WTC11 (cell line): ENCODE measurements around the gene ZC2HC1B. TPM values are rescaled to one million over a fixed set of nuclear protein-coding genes. Genes with fewer than 3 reads are reported as not detected.

ENCODE experiments used
- ATAC-seq: fragments of 200-7000 bp; cut with Tn5 transposase; 2 replicates; pipeline ENCODE4 v1.10.0; 2021; ENCODE audit warnings: mild to moderate bottlenecking, moderate library complexity
- CTCF ChIA-PET: fragments of 300-600 bp; sonication (Branson Sonifier 250); formaldehyde crosslinking; loops from one replicate; lab custom pipeline; 2021; ENCODE audit warnings: antibody characterized with exemption; lab: Charles Lee
- POLR2A ChIA-PET: fragments of 350-600 bp; sonication (Branson Sonifier 250); formaldehyde crosslinking; loops from one replicate; lab custom pipeline; 2021; ENCODE audit warnings: antibody characterized with exemption; lab: Charles Lee
- DNase-seq: peaks from one replicate; pipeline ENCODE4 v3.0.0; 2021; ENCODE audit warnings: low spot score
- H3K27ac Mint-ChIP-seq: 2 replicates; pipeline ENCODE4 v1.8.0; 2021; ENCODE audit warnings: mixed read lengths
- H3K27me3 Mint-ChIP-seq: 2 replicates; pipeline ENCODE4 v1.8.0; 2021; ENCODE audit warnings: low read depth, mild to moderate bottlenecking, moderate library complexity, mixed read lengths
- H3K36me3 Mint-ChIP-seq: 2 replicates; pipeline ENCODE4 v1.8.0; 2021; ENCODE audit warnings: mixed read lengths
- H3K4me1 Mint-ChIP-seq: 2 replicates; pipeline ENCODE4 v1.8.0; 2022; ENCODE audit warnings: mixed read lengths
- H3K4me3 Mint-ChIP-seq: 2 replicates; pipeline ENCODE4 v1.8.0; 2021; ENCODE audit warnings: mild to moderate bottlenecking, moderate library complexity, mixed read lengths
- H3K9me3 Mint-ChIP-seq: 2 replicates; pipeline ENCODE4 v1.8.0; 2021; ENCODE audit warnings: mixed read lengths
- FOXK1 ChIP-seq: sonication (generic); formaldehyde crosslinking; IDR thresholded peaks from 2 replicates; pipeline ENCODE4 v1.8.0; 2022; ENCODE audit warnings: mild to moderate bottlenecking, moderate library complexity, missing genetic modification reagents
- FOXP1 ChIP-seq: sonication (generic); formaldehyde crosslinking; IDR thresholded peaks from 2 replicates; pipeline ENCODE4 v1.8.0; 2022; ENCODE audit warnings: missing genetic modification reagents, mild to moderate bottlenecking, moderate library complexity, borderline replicate concordance
- GABPB1 ChIP-seq: sonication (generic); formaldehyde crosslinking; IDR thresholded peaks from 2 replicates; pipeline ENCODE4 v1.8.1; 2023; ENCODE audit warnings: mild to moderate bottlenecking, missing genetic modification reagents
- NR2C2 ChIP-seq: sonication (generic); formaldehyde crosslinking; IDR thresholded peaks from 2 replicates; pipeline ENCODE4 v1.8.0; 2022; ENCODE audit warnings: mild to moderate bottlenecking, missing genetic modification reagents
- OVOL2 ChIP-seq: fragments of 250-450 bp; sonication (Bioruptor Pico); IDR thresholded peaks from 2 replicates; pipeline ENCODE4 v1.9.0; 2021; ENCODE audit warnings: mild to moderate bottlenecking, borderline replicate concordance
- RELA ChIP-seq: sonication (generic); formaldehyde crosslinking; IDR thresholded peaks from 2 replicates; pipeline ENCODE4 v1.8.1; 2022; ENCODE audit warnings: missing genetic modification reagents, mild to moderate bottlenecking, borderline replicate concordance
- TEAD1 ChIP-seq: sonication (generic); formaldehyde crosslinking; IDR thresholded peaks from 2 replicates; pipeline ENCODE4 v1.8.0; 2022; ENCODE audit warnings: mild to moderate bottlenecking, missing genetic modification reagents
- ZBTB21 ChIP-seq: sonication (generic); formaldehyde crosslinking; IDR thresholded peaks from 2 replicates; pipeline ENCODE4 v1.8.1; 2023; ENCODE audit warnings: mild to moderate bottlenecking, missing genetic modification reagents, borderline replicate concordance
- ZNF121 ChIP-seq: sonication (generic); formaldehyde crosslinking; IDR thresholded peaks from 2 replicates; pipeline ENCODE4 v1.8.0; 2023; ENCODE audit warnings: missing genetic modification reagents
- ZNF416 ChIP-seq: fragments of 250-450 bp; sonication (Bioruptor Pico); IDR thresholded peaks from 2 replicates; pipeline ENCODE4 v1.9.0; 2021; ENCODE audit warnings: mild to moderate bottlenecking, inconsistent platforms
- total RNA-seq: library from RNA; stranded (reverse); gene quantifications from 3 replicates; pipeline ENCODE4 v1.2.3, GENCODE V29; 2021
- TF ChIP-seq, protein P1 (sequence below): sonication (generic); formaldehyde crosslinking; IDR thresholded peaks from 2 replicates; pipeline ENCODE4 v1.8.0; 2023; ENCODE audit warnings: mild to moderate bottlenecking, missing genetic modification reagents
- TF ChIP-seq, protein P2 (sequence below): sonication (generic); formaldehyde crosslinking; conservative IDR thresholded peaks from 2 replicates; pipeline ENCODE4 v1.8.1; 2022; ENCODE audit warnings: mild to moderate bottlenecking, missing genetic modification reagents
- TF ChIP-seq, protein P3 (sequence below): sonication (generic); formaldehyde crosslinking; IDR thresholded peaks from 2 replicates; pipeline ENCODE4 v1.8.1; 2022; ENCODE audit warnings: mild to moderate bottlenecking, missing genetic modification reagents, moderate library complexity, borderline replicate concordance
- TF ChIP-seq, protein P4 (sequence below): sonication (generic); formaldehyde crosslinking; IDR thresholded peaks from 2 replicates; pipeline ENCODE4 v1.8.1; 2022; ENCODE audit warnings: low read depth, missing genetic modification reagents, borderline replicate concordance
- TF ChIP-seq, protein P5 (sequence below): sonication (generic); formaldehyde crosslinking; IDR thresholded peaks from 2 replicates; pipeline ENCODE4 v1.8.1; 2023; ENCODE audit warnings: mild to moderate bottlenecking, missing genetic modification reagents, moderate library complexity
- TF ChIP-seq, protein P6 (sequence below): sonication (generic); formaldehyde crosslinking; IDR thresholded peaks from 2 replicates; pipeline ENCODE4 v1.8.1; 2023; ENCODE audit warnings: mild to moderate bottlenecking, moderate library complexity, missing genetic modification reagents
- TF ChIP-seq, protein P7 (sequence below): fragments of 250-450 bp; sonication (Bioruptor Pico); IDR thresholded peaks from 2 replicates; pipeline ENCODE4 v1.9.0; 2021; ENCODE audit warnings: mild to moderate bottlenecking

Gene ZC2HC1B
- total RNA-seq, 1 experiment from 2014 or later = not detected

DNA sequence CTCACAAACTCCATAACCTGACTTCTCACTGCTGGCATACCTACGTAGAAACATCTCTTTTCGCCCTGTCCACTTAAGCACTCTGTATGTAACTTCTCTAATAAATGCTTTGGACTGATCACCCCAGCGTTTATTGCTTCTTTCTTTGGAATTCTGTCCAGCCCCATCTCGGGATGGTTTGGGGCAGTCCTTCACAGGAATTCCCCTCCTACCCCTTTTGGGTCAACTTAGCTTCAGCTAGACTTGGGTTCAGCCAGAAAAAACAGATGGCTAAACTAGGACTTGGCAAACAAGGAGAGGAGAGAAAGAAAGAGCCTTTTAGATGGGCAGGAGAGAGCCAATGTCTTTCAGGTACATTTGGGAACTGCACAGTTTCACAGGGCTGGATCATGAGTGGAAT lies 25.1 kb upstream of the ZC2HC1B start (continued):
- TF ChIP-seq, protein P1, sequence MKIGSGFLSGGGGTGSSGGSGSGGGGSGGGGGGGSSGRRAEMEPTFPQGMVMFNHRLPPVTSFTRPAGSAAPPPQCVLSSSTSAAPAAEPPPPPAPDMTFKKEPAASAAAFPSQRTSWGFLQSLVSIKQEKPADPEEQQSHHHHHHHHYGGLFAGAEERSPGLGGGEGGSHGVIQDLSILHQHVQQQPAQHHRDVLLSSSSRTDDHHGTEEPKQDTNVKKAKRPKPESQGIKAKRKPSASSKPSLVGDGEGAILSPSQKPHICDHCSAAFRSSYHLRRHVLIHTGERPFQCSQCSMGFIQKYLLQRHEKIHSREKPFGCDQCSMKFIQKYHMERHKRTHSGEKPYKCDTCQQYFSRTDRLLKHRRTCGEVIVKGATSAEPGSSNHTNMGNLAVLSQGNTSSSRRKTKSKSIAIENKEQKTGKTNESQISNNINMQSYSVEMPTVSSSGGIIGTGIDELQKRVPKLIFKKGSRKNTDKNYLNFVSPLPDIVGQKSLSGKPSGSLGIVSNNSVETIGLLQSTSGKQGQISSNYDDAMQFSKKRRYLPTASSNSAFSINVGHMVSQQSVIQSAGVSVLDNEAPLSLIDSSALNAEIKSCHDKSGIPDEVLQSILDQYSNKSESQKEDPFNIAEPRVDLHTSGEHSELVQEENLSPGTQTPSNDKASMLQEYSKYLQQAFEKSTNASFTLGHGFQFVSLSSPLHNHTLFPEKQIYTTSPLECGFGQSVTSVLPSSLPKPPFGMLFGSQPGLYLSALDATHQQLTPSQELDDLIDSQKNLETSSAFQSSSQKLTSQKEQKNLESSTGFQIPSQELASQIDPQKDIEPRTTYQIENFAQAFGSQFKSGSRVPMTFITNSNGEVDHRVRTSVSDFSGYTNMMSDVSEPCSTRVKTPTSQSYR (CRISPR knock-in tag) = no peak
- TF ChIP-seq NR2C2 (CRISPR knock-in tag) (no peak), OVOL2 (CRISPR knock-in tag) (no peak)
- TF ChIP-seq, protein P2, sequence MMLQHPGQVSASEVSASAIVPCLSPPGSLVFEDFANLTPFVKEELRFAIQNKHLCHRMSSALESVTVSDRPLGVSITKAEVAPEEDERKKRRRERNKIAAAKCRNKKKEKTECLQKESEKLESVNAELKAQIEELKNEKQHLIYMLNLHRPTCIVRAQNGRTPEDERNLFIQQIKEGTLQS = no peak

DNA sequence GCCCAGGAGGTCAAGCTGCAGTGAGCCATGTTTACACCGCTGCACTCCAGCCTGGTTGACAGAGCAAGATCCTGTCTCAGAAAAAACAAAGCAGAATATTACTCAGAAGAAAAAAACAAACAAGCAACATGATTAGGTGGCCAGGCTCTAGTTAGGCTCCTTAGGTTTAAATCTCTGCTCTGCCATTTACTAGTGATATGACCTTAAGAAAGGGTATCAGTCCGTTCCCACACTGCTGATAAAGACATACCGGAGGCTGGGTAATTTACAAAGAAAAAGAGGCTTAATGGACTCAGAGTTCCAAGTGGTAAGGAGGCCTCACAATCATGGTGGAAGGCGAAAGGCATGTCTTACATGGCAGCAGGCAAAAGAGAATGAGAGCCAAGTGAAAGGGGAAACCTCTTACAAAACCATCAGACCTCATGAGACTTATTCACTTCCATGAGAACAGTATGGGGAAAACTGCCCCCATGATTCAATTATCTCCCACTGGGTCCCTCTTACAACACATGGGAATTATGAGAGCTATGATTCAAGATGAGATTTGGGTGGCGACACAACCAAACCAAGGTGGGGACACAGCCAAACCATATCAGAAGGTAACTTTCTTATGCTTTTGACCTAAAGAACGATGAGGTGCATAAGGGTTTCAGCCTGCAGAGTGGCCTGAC lies 23.5 kb upstream of the ZC2HC1B start:
- Mint-ChIP-seq H3K27me3 (no peaks in the 10 kb centered on the region), H3K36me3 (peaks cover 19% of the 10 kb centered on the region), H3K4me3 (no peak overlapping the region), H3K27ac (peak overlapping the region; percentile 47; the same call in 1 of the 2 replicates), H3K9me3 (peaks cover 6% of the 10 kb centered on the region), H3K4me1 (peaks cover 14% of the 10 kb centered on the region)
- DNase-seq (no peak), ATAC-seq (no peak)
- ChIA-PET CTCF (no interaction called here), POLR2A (no interaction called here)
- TF ChIP-seq, protein P3, sequence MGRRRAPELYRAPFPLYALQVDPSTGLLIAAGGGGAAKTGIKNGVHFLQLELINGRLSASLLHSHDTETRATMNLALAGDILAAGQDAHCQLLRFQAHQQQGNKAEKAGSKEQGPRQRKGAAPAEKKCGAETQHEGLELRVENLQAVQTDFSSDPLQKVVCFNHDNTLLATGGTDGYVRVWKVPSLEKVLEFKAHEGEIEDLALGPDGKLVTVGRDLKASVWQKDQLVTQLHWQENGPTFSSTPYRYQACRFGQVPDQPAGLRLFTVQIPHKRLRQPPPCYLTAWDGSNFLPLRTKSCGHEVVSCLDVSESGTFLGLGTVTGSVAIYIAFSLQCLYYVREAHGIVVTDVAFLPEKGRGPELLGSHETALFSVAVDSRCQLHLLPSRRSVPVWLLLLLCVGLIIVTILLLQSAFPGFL (CRISPR knock-in tag) = no peak
- no peak for TF ChIP-seq ZNF121 (CRISPR knock-in tag)
- TF ChIP-seq FOXP1 (CRISPR knock-in tag) = no peak
- no peak for TF ChIP-seq ZNF416 (CRISPR knock-in tag)
- no peak for TF ChIP-seq FOXK1 (CRISPR knock-in tag)
- TF ChIP-seq RELA (CRISPR knock-in tag) = no peak
- TF ChIP-seq ZBTB21 (CRISPR knock-in tag) = no peak
- no peak for TF ChIP-seq OVOL2 (CRISPR knock-in tag)
- TF ChIP-seq GABPB1 = no peak
- TF ChIP-seq, protein P4, sequence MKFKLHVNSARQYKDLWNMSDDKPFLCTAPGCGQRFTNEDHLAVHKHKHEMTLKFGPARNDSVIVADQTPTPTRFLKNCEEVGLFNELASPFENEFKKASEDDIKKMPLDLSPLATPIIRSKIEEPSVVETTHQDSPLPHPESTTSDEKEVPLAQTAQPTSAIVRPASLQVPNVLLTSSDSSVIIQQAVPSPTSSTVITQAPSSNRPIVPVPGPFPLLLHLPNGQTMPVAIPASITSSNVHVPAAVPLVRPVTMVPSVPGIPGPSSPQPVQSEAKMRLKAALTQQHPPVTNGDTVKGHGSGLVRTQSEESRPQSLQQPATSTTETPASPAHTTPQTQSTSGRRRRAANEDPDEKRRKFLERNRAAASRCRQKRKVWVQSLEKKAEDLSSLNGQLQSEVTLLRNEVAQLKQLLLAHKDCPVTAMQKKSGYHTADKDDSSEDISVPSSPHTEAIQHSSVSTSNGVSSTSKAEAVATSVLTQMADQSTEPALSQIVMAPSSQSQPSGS (CRISPR knock-in tag) = no peak
- TF ChIP-seq TEAD1 (CRISPR knock-in tag) = no peak
- TF ChIP-seq, protein P5, sequence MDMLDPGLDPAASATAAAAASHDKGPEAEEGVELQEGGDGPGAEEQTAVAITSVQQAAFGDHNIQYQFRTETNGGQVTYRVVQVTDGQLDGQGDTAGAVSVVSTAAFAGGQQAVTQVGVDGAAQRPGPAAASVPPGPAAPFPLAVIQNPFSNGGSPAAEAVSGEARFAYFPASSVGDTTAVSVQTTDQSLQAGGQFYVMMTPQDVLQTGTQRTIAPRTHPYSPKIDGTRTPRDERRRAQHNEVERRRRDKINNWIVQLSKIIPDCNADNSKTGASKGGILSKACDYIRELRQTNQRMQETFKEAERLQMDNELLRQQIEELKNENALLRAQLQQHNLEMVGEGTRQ (CRISPR knock-in tag) = no peak
- TF ChIP-seq, protein P6, sequence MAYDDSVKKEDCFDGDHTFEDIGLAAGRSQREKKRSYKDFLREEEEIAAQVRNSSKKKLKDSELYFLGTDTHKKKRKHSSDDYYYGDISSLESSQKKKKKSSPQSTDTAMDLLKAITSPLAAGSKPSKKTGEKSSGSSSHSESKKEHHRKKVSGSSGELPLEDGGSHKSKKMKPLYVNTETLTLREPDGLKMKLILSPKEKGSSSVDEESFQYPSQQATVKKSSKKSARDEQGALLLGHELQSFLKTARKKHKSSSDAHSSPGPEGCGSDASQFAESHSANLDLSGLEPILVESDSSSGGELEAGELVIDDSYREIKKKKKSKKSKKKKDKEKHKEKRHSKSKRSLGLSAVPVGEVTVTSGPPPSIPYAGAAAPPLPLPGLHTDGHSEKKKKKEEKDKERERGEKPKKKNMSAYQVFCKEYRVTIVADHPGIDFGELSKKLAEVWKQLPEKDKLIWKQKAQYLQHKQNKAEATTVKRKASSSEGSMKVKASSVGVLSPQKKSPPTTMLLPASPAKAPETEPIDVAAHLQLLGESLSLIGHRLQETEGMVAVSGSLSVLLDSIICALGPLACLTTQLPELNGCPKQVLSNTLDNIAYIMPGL = no peak
- TF ChIP-seq, protein P7, sequence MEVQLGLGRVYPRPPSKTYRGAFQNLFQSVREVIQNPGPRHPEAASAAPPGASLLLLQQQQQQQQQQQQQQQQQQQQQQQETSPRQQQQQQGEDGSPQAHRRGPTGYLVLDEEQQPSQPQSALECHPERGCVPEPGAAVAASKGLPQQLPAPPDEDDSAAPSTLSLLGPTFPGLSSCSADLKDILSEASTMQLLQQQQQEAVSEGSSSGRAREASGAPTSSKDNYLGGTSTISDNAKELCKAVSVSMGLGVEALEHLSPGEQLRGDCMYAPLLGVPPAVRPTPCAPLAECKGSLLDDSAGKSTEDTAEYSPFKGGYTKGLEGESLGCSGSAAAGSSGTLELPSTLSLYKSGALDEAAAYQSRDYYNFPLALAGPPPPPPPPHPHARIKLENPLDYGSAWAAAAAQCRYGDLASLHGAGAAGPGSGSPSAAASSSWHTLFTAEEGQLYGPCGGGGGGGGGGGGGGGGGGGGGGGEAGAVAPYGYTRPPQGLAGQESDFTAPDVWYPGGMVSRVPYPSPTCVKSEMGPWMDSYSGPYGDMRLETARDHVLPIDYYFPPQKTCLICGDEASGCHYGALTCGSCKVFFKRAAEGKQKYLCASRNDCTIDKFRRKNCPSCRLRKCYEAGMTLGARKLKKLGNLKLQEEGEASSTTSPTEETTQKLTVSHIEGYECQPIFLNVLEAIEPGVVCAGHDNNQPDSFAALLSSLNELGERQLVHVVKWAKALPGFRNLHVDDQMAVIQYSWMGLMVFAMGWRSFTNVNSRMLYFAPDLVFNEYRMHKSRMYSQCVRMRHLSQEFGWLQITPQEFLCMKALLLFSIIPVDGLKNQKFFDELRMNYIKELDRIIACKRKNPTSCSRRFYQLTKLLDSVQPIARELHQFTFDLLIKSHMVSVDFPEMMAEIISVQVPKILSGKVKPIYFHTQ (CRISPR knock-in tag) = no peak
